SK-N-SH (cell line): ENCODE results near the gene HOXC4.

Source experiments
- CTCF ChIP-seq: fragments of 200-600 bp; sonication (generic); IDR thresholded peaks from 2 replicates; pipeline ENCODE4 v1.6.1; 2017; ENCODE audit warnings: antibody characterized with exemption, mild to moderate bottlenecking, moderate library complexity
- EP300 ChIP-seq, 2 experiments: IDR thresholded peaks; 2 replicates each; pipeline versions ENCODE4 v1.4.0 to v1.6.1; 2012; ENCODE audit warnings: borderline replicate concordance in 1 of 2, low read depth in 1 of 2, low read length in 1 of 2
- EZH2phosphoT487 ChIP-seq: fragments of 200-600 bp; sonication (generic); IDR thresholded peaks from 2 replicates; pipeline ENCODE4 v1.6.1; 2017; ENCODE audit warnings: low read depth, mixed run types, mild to moderate bottlenecking, antibody characterized with exemption, moderate library complexity, borderline replicate concordance
- FOXJ3 ChIP-seq: sonication (generic); formaldehyde crosslinking; IDR thresholded peaks from 2 replicates; pipeline ENCODE4 v1.5.1; 2020; ENCODE audit warnings: mild to moderate bottlenecking, missing genetic modification reagents
- GABPA ChIP-seq: IDR thresholded peaks from 2 replicates; pipeline ENCODE4 v1.4.0; 2012; ENCODE audit warnings: low read depth, mild to moderate bottlenecking
- MAX ChIP-seq: IDR thresholded peaks from 2 replicates; pipeline ENCODE4 v1.4.0; 2012; ENCODE audit warnings: low read depth
- MEF2A ChIP-seq: IDR thresholded peaks from 2 replicates; pipeline ENCODE4 v1.4.0; 2012; ENCODE audit warnings: low read depth, borderline replicate concordance
- NRF1 ChIP-seq: IDR thresholded peaks from 2 replicates; pipeline ENCODE4 v1.6.1; 2012; ENCODE audit warnings: low read depth, mild to moderate bottlenecking, low read length
- RAD21 ChIP-seq: IDR thresholded peaks from 2 replicates; pipeline ENCODE4 v1.6.1; 2012; ENCODE audit warnings: mild to moderate bottlenecking, low read length
- RFX5 ChIP-seq: IDR thresholded peaks from 2 replicates; pipeline ENCODE4 v1.6.1; 2012; ENCODE audit warnings: mild to moderate bottlenecking, improper control_type of control experiment, low read length
- SIN3A ChIP-seq: IDR thresholded peaks from 2 replicates; pipeline ENCODE4 v1.6.1; 2012; ENCODE audit warnings: low read depth, mild to moderate bottlenecking, low read length, moderate library complexity, borderline replicate concordance
- TAF1 ChIP-seq: IDR thresholded peaks from 2 replicates; pipeline ENCODE4 v1.6.1; 2012; ENCODE audit warnings: low read depth, mild to moderate bottlenecking, low read length, moderate library complexity, borderline replicate concordance
- YY1 ChIP-seq: IDR thresholded peaks from 2 replicates; pipeline ENCODE4 v1.4.0; 2012; ENCODE audit warnings: low read depth, mild to moderate bottlenecking

GRCh38 chr12:54052438-54053002, 1.1 kb upstream of the HOXC4 start:
- no peak for TF ChIP-seq YY1
- no peak for TF ChIP-seq TAF1
- no peak for TF ChIP-seq CTCF
- no peak for TF ChIP-seq EP300 (IDR thresholded peaks at IDR 0.05; ENCODE audit: borderline replicate concordance in 1 of 2, low read depth in 1 of 2, low read length in 1 of 2)
- no peak for TF ChIP-seq RFX5
- TF ChIP-seq NRF1: no peak
- no peak for TF ChIP-seq FOXJ3
- TF ChIP-seq EZH2phosphoT487: no peak
- TF ChIP-seq MEF2A: no peak
- TF ChIP-seq RAD21: no peak
- TF ChIP-seq MAX: no peak
- TF ChIP-seq GABPA: no peak
- TF ChIP-seq SIN3A: no peak
